ENCODE measurements around the gene CLCN3. TPM values are rescaled to one million over a fixed set of nuclear protein-coding genes. Genes with fewer than 3 reads are reported as not detected.

Gene CLCN3
- total and polyA plus RNA-seq, 2 of the 13 experiments (the other 11 are each of a cell fraction or from before 2014, with no cell fraction given): 13.6 to 23.7 TPM

DNA sequence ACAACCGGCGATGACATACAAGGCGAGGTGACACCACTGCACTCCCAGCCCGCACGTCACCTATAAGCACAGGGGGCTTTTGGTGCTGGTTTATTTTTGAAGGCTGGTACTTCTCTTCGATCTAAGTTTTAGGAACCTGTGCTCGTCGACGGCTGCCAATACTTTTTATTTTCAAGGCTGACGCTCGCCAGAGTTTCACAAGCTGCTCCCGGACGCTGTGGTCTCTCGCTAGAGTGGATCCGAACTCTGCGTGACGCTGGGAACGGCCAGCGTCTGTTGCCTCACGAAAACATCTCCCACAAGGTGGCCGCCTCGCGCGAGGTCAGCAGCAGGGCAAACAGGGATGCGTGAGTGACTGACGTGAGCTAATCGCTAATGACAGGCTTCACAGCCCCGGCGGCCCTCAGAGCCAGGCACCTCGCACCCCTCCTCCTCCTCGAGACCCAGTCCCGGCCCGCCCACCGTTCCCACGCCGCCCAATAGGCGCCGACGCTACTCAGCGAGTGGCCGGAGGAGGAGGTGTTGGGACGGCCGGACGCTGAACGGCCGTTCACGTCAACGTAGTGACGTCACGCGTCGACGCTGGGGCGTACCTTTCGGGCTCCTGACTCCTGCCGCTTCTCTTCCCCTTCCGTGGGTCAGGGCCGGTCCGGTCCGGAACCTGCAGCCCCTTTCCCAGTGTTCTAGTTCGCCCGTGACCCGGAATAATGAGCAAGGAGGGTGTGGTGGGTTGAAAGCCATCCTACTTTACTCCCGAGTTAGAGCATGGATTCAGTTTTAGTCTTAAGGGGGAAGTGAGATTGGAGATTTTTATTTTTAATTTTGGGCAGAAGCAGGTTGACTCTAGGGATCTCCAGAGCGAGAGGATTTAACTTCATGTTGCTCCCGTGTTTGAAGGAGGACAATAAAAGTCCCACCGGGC lies at the start of gene CLCN3 (continued):
- TF ChIP-seq, protein P1, sequence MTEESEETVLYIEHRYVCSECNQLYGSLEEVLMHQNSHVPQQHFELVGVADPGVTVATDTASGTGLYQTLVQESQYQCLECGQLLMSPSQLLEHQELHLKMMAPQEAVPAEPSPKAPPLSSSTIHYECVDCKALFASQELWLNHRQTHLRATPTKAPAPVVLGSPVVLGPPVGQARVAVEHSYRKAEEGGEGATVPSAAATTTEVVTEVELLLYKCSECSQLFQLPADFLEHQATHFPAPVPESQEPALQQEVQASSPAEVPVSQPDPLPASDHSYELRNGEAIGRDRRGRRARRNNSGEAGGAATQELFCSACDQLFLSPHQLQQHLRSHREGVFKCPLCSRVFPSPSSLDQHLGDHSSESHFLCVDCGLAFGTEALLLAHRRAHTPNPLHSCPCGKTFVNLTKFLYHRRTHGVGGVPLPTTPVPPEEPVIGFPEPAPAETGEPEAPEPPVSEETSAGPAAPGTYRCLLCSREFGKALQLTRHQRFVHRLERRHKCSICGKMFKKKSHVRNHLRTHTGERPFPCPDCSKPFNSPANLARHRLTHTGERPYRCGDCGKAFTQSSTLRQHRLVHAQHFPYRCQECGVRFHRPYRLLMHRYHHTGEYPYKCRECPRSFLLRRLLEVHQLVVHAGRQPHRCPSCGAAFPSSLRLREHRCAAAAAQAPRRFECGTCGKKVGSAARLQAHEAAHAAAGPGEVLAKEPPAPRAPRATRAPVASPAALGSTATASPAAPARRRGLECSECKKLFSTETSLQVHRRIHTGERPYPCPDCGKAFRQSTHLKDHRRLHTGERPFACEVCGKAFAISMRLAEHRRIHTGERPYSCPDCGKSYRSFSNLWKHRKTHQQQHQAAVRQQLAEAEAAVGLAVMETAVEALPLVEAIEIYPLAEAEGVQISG (CRISPR knock-in tag; IDR thresholded peaks at IDR 0.05): peak; percentile 70; the same call in 1 of the 2 replicates
- TF ChIP-seq U2AF1 (optimal IDR thresholded peaks at IDR 0.05; ENCODE audit: low read depth, low read length): peak; percentile 62
- TF ChIP-seq ZNF484 (CRISPR knock-in tag; IDR thresholded peaks at IDR 0.05; ENCODE audit: borderline replicate concordance, low read depth): no peak
- no peak for TF ChIP-seq ZNF354B (CRISPR knock-in tag; IDR thresholded peaks at IDR 0.05)
- TF ChIP-seq BRD4 (CRISPR knock-in tag; IDR thresholded peaks at IDR 0.05): no peak
- peak; percentile 92 for TF ChIP-seq KMT2B (CRISPR knock-in tag; IDR thresholded peaks at IDR 0.05)
- no peak for TF ChIP-seq AKAP8 (CRISPR knock-in tag; IDR thresholded peaks at IDR 0.05)
- peak; percentile 89 for TF ChIP-seq ZNF350 (CRISPR knock-in tag; IDR thresholded peaks at IDR 0.05; ENCODE audit: borderline replicate concordance, low read depth)
- no peak for TF ChIP-seq CHCHD3 (CRISPR knock-in tag; IDR thresholded peaks at IDR 0.05)
- TF ChIP-seq, protein P2, sequence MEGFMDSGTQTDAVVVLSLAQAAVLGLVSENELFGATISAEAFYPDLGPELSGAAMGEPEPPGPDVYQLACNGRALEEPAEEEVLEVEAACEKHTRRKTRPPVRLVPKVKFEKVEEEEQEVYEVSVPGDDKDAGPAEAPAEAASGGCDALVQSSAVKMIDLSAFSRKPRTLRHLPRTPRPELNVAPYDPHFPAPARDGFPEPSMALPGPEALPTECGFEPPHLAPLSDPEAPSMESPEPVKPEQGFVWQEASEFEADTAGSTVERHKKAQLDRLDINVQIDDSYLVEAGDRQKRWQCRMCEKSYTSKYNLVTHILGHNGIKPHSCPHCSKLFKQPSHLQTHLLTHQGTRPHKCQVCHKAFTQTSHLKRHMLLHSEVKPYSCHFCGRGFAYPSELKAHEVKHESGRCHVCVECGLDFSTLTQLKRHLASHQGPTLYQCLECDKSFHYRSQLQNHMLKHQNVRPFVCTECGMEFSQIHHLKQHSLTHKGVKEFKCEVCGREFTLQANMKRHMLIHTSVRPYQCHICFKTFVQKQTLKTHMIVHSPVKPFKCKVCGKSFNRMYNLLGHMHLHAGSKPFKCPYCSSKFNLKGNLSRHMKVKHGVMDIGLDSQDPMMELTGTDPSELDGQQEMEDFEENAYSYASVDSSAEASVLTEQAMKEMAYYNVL (CRISPR knock-in tag; IDR thresholded peaks at IDR 0.05; ENCODE audit: borderline replicate concordance): peak; percentile 71; the same call in 1 of the 2 replicates
- 0 out of 2 replicates have a peak, but pooled peaks have one; percentile 27 for TF ChIP-seq ZNF251 (CRISPR knock-in tag; IDR thresholded peaks at IDR 0.05)
- TF ChIP-seq HNRNPK (IDR thresholded peaks at IDR 0.05; ENCODE audit: low read depth, low read length, poor library complexity, severe bottlenecking): no peak
- TF ChIP-seq ZNF230 (CRISPR knock-in tag; IDR thresholded peaks at IDR 0.05): peak; percentile 36; the same call in 1 of the 2 replicates
- TF ChIP-seq, protein P3, sequence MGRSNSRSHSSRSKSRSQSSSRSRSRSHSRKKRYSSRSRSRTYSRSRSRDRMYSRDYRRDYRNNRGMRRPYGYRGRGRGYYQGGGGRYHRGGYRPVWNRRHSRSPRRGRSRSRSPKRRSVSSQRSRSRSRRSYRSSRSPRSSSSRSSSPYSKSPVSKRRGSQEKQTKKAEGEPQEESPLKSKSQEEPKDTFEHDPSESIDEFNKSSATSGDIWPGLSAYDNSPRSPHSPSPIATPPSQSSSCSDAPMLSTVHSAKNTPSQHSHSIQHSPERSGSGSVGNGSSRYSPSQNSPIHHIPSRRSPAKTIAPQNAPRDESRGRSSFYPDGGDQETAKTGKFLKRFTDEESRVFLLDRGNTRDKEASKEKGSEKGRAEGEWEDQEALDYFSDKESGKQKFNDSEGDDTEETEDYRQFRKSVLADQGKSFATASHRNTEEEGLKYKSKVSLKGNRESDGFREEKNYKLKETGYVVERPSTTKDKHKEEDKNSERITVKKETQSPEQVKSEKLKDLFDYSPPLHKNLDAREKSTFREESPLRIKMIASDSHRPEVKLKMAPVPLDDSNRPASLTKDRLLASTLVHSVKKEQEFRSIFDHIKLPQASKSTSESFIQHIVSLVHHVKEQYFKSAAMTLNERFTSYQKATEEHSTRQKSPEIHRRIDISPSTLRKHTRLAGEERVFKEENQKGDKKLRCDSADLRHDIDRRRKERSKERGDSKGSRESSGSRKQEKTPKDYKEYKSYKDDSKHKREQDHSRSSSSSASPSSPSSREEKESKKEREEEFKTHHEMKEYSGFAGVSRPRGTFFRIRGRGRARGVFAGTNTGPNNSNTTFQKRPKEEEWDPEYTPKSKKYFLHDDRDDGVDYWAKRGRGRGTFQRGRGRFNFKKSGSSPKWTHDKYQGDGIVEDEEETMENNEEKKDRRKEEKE (IDR thresholded peaks at IDR 0.05): no peak
- TF ChIP-seq ZNF234 (CRISPR knock-in tag; conservative IDR thresholded peaks at IDR 0.05): no peak
- no peak for TF ChIP-seq POLR2AphosphoS2 (IDR thresholded peaks at IDR 0.05; ENCODE audit: low read depth, low read length)
- TF ChIP-seq, protein P4, sequence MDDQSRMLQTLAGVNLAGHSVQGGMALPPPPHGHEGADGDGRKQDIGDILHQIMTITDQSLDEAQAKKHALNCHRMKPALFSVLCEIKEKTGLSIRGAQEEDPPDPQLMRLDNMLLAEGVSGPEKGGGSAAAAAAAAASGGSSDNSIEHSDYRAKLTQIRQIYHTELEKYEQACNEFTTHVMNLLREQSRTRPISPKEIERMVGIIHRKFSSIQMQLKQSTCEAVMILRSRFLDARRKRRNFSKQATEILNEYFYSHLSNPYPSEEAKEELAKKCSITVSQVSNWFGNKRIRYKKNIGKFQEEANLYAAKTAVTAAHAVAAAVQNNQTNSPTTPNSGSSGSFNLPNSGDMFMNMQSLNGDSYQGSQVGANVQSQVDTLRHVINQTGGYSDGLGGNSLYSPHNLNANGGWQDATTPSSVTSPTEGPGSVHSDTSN (CRISPR knock-in tag; IDR thresholded peaks at IDR 0.05; ENCODE audit: borderline replicate concordance): 0 out of 2 replicates have a peak, but pooled peaks have one; percentile 13
- peak; percentile 50; the same call in 1 of the 2 replicates for TF ChIP-seq SALL2 (CRISPR knock-in tag; IDR thresholded peaks at IDR 0.05)

Data from HepG2 (cell line).